ENCODE measurements around the gene TMEM30B. TPM values are rescaled to one million over a fixed set of nuclear protein-coding genes. Genes with fewer than 3 reads are reported as not detected.

Gene TMEM30B
- total RNA-seq, 1 donor from 2014 or later: 0.54 TPM

DNA sequence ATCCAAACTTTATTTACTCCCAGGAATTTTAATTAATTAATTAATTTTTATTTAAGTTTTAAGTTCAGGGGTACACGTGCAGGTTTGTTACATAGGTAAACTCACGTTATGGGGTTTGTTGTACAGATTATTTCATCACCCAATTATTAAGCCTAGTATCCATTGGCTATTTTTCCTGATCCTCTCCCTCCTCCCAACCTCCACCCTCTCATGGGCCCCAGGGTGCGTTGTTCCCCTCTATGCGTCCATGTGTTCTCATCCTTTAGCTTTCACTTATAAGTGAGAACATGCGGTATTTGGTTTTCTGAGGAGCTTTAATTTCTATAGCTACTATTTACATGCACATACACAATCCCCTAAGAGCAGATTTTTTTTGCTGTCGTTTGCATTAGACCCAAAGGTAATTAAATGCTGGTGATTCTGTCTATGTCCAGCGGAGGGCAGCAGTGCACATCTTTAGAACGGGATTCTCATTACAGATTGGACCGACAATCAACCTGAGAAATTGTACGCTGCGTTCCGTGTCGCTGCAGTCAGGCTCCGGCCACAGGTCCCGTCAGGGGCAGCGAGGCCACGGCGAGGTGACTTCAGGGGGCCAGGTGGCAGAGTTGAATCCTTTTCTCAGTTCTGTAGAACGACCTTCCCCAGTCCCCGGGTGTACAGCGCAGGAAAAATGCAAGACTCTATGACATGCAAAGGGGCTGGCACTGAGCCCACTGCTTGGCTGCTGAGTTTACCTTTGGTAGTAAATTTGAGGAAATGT, 11.6 kb downstream of the TMEM30B start:
- intact Hi-C loops (cut with micrococcal nuclease): loop anchor here (1.0 to 5.0 kb wide), 6 partner anchors 9 to 1022 kb away; partner anchors contain the start of gene PPM1A

DNA sequence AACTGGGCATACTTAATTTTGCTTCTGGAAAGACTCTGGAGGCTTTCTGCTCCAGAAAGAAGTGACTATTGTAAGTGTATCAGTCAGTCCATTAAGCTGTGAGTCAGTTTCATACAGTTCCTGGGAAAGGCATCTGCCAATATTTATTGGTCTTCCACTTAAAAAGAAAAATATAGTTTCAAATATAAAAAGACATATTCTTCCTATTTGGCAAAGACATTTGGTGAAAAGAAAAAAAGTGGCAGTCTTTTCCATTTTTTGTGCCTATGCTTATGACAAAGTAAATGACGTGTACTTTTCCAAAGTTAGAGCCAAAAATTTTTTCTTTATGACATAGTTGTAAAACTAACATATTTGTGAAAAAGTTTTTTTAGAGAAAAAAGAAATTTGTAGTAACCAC, 12.3 kb downstream of the TMEM30B start:
- intact Hi-C loops (cut with micrococcal nuclease): loop anchor here (1.0 to 5.0 kb wide), 6 partner anchors 9 to 1022 kb away; partner anchors contain the start of gene PPM1A

DNA sequence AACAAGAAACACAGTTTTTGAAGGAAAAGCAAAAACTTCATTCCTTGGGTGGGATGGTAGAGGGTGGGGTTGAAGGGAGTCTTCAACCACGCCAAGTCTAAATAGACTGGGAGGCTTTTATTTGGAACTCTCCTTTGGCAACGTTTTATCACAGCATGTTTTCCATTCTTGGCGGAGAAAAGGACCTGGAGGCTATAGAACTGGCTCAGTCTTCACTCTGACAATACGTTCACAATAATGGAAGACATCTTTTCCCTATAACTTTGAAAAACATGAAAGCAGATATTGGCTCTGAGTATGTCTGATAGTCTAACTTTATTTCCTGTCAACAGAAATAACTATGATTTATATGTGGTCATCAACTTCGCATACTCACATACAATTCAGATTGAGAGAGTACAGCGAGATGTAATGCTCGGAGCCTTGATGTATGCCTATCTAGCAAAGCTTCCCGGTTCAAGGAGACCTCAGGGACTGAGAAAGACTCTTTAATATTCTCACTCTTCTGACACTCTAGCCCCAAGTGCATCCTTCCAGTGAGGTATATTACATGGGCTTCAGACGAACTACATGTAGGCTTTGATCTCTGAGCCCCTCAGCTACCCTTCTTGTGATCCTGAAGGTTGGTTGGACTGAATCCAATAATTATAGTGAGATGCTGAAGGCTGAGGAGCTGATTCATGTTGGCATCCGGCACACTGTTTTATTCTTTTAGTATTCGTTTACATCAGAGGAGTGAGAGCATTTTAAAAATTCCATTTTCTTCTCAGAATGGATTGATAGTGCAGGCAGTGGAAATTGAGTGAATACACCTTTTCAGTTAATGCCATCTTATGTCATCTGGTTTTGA, 14.0 kb downstream of the TMEM30B start:
- intact Hi-C loops (cut with micrococcal nuclease): loop anchor here (5.0 kb wide), 1 partner anchor 1020 kb away; the partner anchor contains the start of gene PPM1A

DNA sequence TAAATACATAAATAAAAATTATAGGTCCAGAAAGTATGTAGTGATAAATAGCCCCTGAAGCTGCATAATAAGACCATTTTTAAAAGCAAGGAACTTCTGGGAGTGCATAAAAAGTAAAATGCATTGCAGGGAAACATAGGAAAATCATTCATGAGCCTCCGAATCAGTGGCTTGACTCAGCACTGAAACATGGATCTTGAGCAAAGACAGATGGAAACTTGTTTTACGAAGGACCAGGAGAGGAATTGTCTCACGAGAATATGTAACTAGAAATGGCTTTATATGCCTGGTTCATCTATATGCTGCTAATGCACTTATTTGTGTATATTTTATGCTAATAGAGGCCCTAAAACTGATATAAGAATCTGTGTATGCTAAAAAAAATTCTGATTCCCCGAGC, 14.7 kb downstream of the TMEM30B start:
- intact Hi-C loops (cut with micrococcal nuclease): loop anchor here (5.0 kb wide), 1 partner anchor 1019 kb away; the partner anchor contains the start of gene PPM1A

DNA sequence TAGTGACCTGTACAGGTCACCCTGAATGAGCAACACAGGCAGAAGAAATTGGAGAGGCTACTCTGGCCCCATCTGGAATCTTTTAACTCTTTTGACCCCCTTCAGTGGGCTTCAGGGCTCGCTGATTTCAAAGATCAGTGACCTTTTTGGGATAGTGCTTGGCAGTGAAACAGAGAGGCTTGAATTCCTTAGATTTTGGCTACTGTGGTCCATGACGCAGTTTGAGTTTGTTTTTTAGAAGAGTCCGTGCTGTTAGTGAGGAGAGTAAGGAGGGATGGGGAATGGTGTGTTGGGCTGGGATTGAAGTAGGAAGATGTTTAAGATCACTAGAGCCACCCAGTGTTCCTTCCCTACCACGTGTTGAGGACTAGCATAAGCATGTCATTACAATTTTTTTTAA, 16.5 kb downstream of the TMEM30B start:
- intact Hi-C loops (cut with micrococcal nuclease): loop anchor here (5.0 kb wide), 1 partner anchor 1017 kb away; the partner anchor contains the start of gene PPM1A

DNA sequence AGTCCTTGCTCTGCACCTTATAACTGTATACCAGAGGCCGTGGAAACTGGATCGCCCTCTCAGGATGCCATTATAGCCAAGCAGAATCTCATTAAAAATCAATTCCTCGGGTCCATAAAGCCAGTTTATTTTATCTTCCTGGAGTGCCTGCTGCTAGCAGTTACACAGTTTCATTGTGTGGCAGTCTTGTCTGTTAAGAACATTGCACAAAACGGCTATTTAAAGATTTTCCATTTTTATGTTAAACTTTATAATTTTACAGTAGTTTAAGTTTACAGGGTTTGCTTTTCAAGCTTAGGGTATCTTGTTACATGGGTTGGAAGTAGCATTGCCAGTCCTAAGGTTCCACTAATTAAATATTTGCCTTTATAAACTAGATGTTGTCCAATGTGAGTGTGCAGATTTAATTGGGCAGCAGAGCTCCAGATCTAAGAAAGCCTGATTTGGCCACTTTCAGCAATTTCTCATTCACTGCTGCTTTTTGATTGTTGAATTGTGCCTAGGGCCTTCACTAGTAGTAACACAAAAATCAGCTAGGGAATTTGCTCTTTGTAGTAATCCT, 17.0 kb downstream of the TMEM30B start:
- intact Hi-C loops (cut with micrococcal nuclease): no loop called here

DNA sequence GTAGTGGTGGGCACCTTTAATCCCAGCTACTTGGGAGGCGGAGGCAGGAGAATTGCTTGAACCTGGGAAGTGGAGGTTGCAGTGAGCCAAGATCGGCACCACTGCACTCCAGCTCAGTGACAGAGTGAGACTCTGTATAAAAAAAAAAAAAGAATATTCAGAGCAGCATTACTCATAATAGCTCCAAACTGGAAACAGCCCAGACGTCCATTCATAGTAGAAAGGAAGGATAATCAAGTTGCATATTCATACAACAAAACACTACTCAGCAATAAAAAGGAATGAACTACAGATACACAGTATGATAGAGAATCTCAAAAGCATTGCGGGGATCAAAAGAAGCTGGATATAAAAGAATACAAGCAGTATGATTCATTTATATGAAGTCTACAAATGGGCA, 19.1 kb downstream of the TMEM30B start:
- intact Hi-C loops (cut with micrococcal nuclease): no loop called here

DNA sequence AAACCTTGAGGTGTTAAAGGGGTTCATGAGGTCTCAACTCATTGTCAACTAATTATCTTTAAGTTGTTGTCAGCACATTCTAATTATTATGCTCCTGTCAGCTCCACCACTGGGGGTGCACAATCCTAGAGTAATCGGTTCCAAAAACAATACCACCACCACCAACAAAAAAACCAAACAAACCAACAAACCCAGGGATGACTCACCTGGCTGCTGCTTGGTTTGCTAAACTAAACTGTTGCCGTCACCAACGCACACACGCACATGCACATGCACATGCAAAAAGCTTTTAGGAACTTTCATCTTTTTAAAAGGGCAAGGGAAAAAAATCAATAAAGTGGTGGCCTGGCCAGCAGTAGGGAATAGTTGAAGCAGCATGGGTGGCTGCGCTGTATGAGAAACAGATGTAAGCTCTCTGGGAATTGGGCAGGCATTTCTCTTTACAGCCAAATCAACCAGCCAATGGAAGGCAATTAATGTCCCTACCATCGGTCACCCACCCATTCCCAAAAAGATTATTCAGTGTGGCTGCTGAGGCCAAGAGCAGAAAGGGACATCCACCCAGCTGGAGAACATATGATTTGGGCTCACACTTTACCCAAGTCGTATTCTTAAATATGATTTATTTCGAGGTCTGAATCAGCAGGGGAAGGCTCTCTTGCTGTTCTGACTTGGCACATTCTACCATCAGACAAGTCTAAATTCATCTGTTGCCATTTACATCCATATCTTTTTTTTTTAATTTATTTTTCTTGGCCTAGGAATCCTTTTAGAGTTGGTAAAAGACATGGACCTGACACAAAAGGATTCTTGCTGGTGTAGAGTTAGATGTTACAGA, 20.0 kb downstream of the TMEM30B start:
- intact Hi-C loops (cut with micrococcal nuclease): no loop called here

DNA sequence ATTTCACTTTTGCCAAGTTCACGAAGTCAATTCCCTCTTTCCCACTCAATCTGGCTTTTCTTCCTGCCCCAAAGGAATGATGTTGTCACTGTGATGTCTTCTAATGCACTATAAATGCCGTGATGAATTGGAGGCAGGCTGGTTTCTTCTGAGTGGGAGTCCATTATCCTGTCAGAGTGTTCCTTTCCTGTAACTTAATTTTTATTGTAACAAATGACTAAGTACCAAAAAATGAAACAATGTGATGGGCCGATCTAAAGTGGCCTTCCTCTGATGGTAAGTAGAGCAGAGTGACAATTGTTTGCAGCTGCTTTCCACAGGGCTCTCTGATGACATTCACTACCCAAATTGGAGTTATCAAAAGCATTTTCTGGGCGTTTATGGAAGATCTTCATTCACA, 22.2 kb downstream of the TMEM30B start:
- intact Hi-C loops (cut with micrococcal nuclease): loop anchor here (10.0 kb wide), 1 partner anchor 994 kb away; no protein-coding TSS in a partner anchor

DNA sequence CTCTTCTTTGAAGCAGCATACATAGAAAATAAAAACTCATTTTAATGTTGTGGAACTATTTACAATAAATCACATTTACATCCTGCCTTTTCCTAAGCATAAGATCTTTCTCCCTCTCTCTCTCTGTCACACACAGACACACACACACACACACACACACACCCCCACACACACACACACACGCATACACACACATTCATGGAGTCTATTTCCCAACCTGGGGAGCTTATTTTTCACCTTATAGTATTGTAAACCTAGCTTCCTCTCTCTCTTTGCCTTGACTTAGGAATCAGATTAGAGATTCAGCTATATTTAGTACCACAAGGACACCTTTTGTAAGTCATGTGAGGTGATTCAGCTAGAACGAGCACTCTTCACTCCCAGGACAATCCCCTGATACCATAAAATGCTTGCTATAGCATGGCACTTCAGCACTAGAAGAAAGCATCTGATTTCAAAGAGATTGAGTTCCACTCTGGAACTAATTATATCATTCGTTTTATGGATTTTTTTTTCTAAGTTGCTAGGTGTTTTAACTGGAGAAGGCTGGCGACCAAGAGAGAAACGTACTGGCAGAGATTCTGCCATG, 23.6 kb downstream of the TMEM30B start:
- intact Hi-C loops (cut with micrococcal nuclease): loop anchor here (10.0 kb wide), 1 partner anchor 993 kb away; no protein-coding TSS in a partner anchor

DNA sequence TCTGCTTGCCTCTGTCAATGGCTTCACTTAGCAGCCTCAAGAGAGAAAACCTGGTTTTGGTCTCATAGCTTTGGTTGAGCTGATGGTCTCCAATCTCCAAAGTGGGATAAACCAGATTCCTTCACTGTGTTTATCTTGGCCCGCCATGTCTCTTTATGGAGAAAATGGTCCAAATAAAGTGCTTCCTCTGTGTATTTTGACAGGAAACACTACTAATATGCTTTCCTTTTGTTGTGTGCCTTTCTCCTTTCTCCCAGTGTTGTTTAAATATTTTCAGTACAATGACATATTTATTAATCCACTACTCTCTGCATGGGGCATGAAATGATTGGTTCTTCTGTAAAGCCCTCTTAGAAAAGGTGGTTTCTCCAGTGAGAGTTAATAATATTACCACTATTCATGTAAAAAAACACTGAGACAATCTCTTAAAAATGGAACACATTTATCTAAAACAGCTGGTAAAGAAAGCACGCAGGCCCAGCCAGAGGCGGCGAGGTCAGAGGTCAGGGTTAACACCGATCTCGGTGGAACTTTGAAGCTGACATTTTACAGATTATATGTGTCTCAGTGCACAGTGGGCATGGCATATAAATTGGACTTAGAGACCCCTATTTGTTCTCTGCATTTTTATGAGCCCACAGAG, 24.2 kb downstream of the TMEM30B start:
- intact Hi-C loops (cut with micrococcal nuclease): loop anchor here (10.0 kb wide), 1 partner anchor 992 kb away; no protein-coding TSS in a partner anchor

DNA sequence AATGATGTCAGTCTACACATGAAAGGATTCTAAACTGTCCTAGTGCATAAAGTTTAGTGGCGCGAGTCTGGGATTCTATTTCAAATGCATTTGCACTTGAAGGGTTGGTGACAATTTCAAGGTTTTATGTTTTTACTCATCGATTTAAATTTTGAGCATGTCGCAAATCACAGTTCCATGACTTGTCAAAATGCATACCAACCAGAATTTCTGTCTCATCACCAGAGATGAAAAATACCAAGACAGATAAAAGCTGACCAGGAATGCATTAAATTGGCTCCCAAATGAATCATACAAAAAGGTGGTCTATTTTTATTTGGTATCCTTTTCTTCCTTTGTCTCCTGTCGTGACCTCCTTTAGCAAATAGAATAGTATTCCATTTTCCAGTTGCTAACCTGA, 25.2 kb downstream of the TMEM30B start:
- intact Hi-C loops (cut with micrococcal nuclease): loop anchor here (10.0 kb wide), 1 partner anchor 991 kb away; no protein-coding TSS in a partner anchor

DNA sequence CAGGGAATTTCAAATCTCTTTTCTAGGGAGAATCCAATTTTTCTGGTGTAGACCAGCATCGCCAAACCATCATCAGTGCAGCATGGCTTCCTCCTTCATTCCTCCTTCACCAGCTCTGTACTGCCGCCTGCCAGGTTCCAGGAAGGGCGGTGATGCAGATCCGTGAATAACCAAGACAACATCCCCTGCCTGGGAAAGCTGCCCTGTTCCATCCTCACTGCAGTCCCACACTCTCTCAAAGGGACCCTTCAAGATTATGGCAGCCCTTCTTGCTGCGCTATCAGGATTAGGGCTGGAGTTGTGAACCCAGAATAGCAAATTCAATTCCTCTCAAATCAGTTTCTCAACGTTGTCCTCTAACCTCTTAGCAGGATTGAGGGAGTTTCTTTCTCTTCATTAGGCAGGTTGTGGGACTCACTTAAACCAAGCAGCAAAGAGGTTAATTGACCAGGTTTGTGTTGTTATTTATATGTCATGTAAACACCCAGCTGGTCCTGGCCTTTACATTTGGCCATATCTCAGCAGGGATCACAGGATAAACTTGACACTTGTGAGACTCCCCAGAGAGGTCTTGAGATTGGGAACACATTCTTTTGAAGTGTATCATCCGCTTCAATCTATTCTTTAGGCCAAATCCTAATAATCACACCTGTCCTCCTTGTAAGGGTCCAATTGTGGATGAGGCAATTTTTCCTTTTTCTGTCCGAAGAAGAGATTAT, 26.2 kb downstream of the TMEM30B start:
- intact Hi-C loops (cut with micrococcal nuclease): loop anchor here (5.0 to 10.0 kb wide), 2 partner anchors 923 to 990 kb away; no protein-coding TSS in a partner anchor

DNA sequence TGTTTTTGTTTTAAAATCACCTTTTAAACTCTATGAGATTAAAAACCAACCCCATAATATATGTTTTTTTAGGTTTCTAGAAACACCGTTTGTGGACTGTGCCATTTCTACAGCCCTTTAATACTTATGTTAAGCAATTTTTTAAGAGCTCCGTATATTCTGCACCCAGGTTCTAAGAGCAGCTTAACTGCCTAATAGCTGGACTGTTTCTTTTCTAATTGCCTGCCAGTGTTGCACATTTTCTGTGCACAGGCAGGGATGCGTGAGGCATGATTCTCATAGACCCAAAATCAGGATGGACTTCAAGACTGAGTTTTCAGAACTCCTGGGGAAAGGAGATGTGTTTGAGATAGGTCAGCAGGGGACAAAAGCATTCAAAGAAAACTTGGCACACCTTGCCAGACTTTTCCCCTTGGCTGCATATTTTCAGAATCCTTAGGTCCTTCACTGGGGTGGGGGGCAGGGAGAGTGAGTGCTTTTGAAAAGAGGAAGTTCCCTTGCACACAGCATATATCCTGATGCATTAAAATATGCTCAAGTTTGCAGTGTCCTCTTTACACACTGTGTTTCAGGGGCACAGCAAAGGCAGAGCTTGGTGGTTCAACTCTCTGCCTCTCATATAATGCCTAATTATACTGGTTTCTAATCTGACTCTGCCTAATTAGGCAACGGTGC, 27.9 kb downstream of the TMEM30B start:
- intact Hi-C loops (cut with micrococcal nuclease): loop anchor here (5.0 to 10.0 kb wide), 2 partner anchors 921 to 988 kb away; no protein-coding TSS in a partner anchor

DNA sequence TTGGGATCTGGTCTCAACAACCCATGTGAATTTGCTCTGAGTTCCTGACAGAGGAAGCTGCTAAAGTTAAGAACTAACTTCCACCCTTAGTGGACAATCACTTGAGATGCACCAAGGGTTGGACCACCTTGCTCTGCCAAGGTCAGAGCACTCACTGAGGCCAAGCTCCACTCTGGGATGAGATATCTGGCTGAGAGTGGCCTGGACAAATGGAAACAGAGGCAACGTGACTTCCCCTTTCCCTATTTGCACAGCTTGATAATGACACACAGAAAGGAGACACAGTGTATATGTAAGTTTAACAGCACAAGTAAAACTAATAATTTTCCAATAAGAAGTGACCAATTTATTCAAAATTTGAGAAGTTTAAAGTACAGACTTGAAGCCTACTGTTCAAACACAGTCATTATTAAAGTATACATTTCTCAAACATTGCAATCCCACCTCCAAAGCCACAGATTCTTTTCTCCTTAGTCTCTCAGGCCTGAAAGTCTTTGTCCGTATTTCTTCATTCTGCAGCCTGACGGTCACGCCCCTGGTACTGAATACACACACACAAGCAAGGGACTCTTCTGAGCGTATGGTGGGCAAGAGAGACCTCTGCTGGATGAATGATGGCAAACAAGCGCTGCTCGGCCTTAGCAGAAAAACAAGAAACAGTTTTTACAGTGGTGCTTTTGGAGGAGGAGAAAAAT, 28.6 kb downstream of the TMEM30B start:
- intact Hi-C loops (cut with micrococcal nuclease): loop anchor here (1.0 to 10.0 kb wide), 5 partner anchors 227 to 988 kb away; no protein-coding TSS in a partner anchor

DNA sequence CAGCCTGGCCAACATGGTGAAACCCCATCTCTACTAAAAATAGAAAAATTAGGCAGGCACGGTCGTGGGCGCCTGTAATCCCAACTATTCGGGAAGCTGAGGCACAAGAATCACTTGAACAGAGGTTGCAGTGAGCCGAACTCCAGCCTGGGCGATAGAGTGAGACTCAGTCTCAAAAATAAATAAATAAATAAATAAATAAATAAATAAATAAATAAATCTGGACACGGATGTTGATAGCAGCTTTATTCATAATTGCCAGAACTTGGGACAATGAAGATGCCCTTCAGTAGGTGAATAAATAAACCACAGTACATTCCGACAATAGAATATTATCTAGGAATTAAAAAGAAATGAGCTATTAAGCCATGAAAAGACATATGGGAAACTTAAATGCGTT, 31.1 kb downstream of the TMEM30B start:
- intact Hi-C loops (cut with micrococcal nuclease): loop anchor here (5.0 to 10.0 kb wide), 2 partner anchors 918 to 985 kb away; no protein-coding TSS in a partner anchor

DNA sequence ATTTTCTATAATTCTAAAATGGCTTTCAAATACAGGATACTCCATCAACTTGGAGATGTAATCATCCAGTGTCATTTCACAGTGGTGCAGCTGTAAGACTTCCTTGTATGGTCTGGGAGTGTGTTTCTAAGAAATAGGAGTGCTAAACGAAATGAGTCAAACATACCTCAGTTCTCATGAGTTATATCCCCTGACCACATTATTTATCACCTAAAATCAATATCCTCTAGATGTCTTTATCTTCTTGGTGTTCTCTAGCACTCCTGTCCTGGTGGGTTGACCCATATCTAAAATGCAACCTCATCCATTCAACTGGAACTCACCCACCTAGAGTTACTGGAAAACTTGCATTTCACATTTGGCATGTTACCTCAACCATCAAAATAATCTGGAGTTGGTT, 33.2 kb downstream of the TMEM30B start:
- intact Hi-C loops (cut with micrococcal nuclease): loop anchor here (5.0 kb wide), 2 partner anchors 71 to 146 kb away; no protein-coding TSS in a partner anchor
